HEK293T (cell line): ENCODE measurements around the gene CYP2W1.

Experiments used
- CTCF ChIA-PET: fragments of 350-600 bp; formaldehyde crosslinking; extraction: SDS; loops from one replicate; lab custom pipeline; 2021; ENCODE audit warnings: antibody characterized with exemption, inconsistent platforms; lab: Yijun Ruan, JAX
- POLR2A ChIA-PET: fragments of 350-600 bp; formaldehyde crosslinking; extraction: SDS; loops from one replicate; lab custom pipeline; 2020; ENCODE audit warnings: antibody characterized with exemption, inconsistent platforms; lab: Yijun Ruan, JAX
- DNase-seq: peaks from one replicate; pipeline ENCODE4 v3.0.0; 2012; ENCODE audit warnings: mixed read lengths; ENCODE audit errors: extremely low spot score
- ARNT ChIP-seq: fragments of 450-650 bp; IDR thresholded peaks from 2 replicates; pipeline ENCODE4 v1.6.1; 2017; ENCODE audit warnings: mild to moderate bottlenecking
- BHLHE40 ChIP-seq: fragments of 450-650 bp; IDR thresholded peaks from 2 replicates; pipeline ENCODE4 v1.6.1; 2016; ENCODE audit warnings: mild to moderate bottlenecking, moderate library complexity, borderline replicate concordance
- CTBP1 ChIP-seq: fragments of 450-650 bp; IDR thresholded peaks from 2 replicates; pipeline ENCODE4 v1.6.1; 2016; ENCODE audit warnings: borderline replicate concordance
- ELF4 ChIP-seq: fragments of 450-650 bp; IDR thresholded peaks from 2 replicates; pipeline ENCODE4 v1.6.1; 2017; ENCODE audit warnings: antibody characterized with exemption
- FOXA1 ChIP-seq: fragments of 450-650 bp; IDR thresholded peaks from 2 replicates; pipeline ENCODE4 v1.6.1; 2016; ENCODE audit warnings: mild to moderate bottlenecking
- FOXK2 ChIP-seq: fragments of 450-650 bp; IDR thresholded peaks from 2 replicates; pipeline ENCODE4 v1.6.1; 2016; ENCODE audit warnings: mild to moderate bottlenecking
- FOXM1 ChIP-seq: fragments of 450-650 bp; IDR thresholded peaks from 2 replicates; pipeline ENCODE4 v1.6.1; 2017; ENCODE audit warnings: mild to moderate bottlenecking, borderline replicate concordance
- HDGF ChIP-seq: fragments of 450-650 bp; IDR thresholded peaks from 2 replicates; pipeline ENCODE4 v1.6.1; 2017; ENCODE audit warnings: antibody characterized with exemption, borderline replicate concordance
- L3MBTL2 ChIP-seq: fragments of 450-650 bp; conservative IDR thresholded peaks from 2 replicates; pipeline ENCODE4 v1.6.1; 2016; ENCODE audit warnings: mild to moderate bottlenecking
- LEF1 ChIP-seq: fragments of 450-650 bp; IDR thresholded peaks from 2 replicates; pipeline ENCODE4 v1.6.1; 2017; ENCODE audit warnings: mild to moderate bottlenecking, borderline replicate concordance
- NFRKB ChIP-seq: fragments of 450-650 bp; IDR thresholded peaks from 2 replicates; pipeline ENCODE4 v1.6.1; 2016; ENCODE audit warnings: mild to moderate bottlenecking, moderate library complexity
- PKNOX1 ChIP-seq: fragments of 450-650 bp; IDR thresholded peaks from 2 replicates; pipeline ENCODE4 v1.6.1; 2016
- SP1 ChIP-seq: fragments of 450-650 bp; IDR thresholded peaks from 2 replicates; pipeline ENCODE4 v1.6.1; 2017
- SUZ12 ChIP-seq: fragments of 450-650 bp; IDR thresholded peaks from 2 replicates; pipeline ENCODE4 v1.6.1; 2016; ENCODE audit warnings: mild to moderate bottlenecking
- TARDBP ChIP-seq: fragments of 450-650 bp; IDR thresholded peaks from 2 replicates; pipeline ENCODE4 v1.6.1; 2016
- ZNF384 ChIP-seq: fragments of 450-650 bp; IDR thresholded peaks from 2 replicates; pipeline ENCODE4 v1.6.1; 2016

CYP2W1 gene

GRCh38 chr7:967361-968082 lies 15.5 kb upstream of the CYP2W1 start:
- no peak for DNase-seq
- TF ChIP-seq ARNT, result no peak
- no peak for TF ChIP-seq ELF4
- POLR2A ChIA-PET, result no interaction called here
- CTCF ChIA-PET, result interaction anchor here (0.7 kb wide), 1 partner anchor 11 kb away, joined by 4 read pairs; no protein-coding TSS in a partner anchor

- ChIA-PET CTCF (no interaction called here), POLR2A (no interaction called here)
- TF ChIP-seq ARNT (no peak), L3MBTL2 (no peak), FOXA1 (no peak), LEF1 (no peak), ZNF384 (no peak), TARDBP (no peak)
- DNase-seq, result no peak
Observed at GRCh38 chr7:968205-969105, 14.5 kb upstream of the CYP2W1 start.

GRCh38 chr7:969403-969802 lies 13.6 kb upstream of the CYP2W1 start:
- no peak for TF ChIP-seq ZNF384
- TF ChIP-seq FOXA1, result no peak
- no peak for TF ChIP-seq L3MBTL2
- no peak for TF ChIP-seq BHLHE40
- no peak for TF ChIP-seq TARDBP
- no peak for TF ChIP-seq NFRKB
- TF ChIP-seq FOXK2, result no peak
- TF ChIP-seq ELF4, result no peak
- TF ChIP-seq CTBP1, result no peak
- DNase-seq, result no peak
- ChIA-PET POLR2A (no interaction called here), CTCF (no interaction called here)

GRCh38 chr7:970744-971143 lies 12.2 kb upstream of the CYP2W1 start:
- DNase-seq, result no peak
- CTCF ChIA-PET, result interaction anchor here (0.7 kb wide), 1 partner anchor 23 kb away, joined by 3 read pairs; no protein-coding TSS in a partner anchor
- POLR2A ChIA-PET, result no interaction called here
- TF ChIP-seq SP1, result no peak
- TF ChIP-seq FOXK2, result no peak
- TF ChIP-seq LEF1, result no peak
- no peak for TF ChIP-seq SUZ12
- TF ChIP-seq CTBP1, result no peak
- no peak for TF ChIP-seq FOXM1
- TF ChIP-seq TARDBP, result no peak
- TF ChIP-seq PKNOX1, result no peak
- no peak for TF ChIP-seq FOXA1
- no peak for TF ChIP-seq NFRKB
- TF ChIP-seq HDGF, result no peak
- no peak for TF ChIP-seq L3MBTL2
- TF ChIP-seq ARNT, result no peak

GRCh38 chr7:972110-972509 lies 10.9 kb upstream of the CYP2W1 start:
- DNase-seq, result no peak
- no peak for TF ChIP-seq ZNF384
- no peak for TF ChIP-seq LEF1
- no peak for TF ChIP-seq FOXK2
- TF ChIP-seq BHLHE40, result no peak
- TF ChIP-seq FOXA1, result no peak
- no peak for TF ChIP-seq PKNOX1
- TF ChIP-seq SP1, result no peak
- ChIA-PET POLR2A (no interaction called here), CTCF (interaction anchor here (0.6 kb wide), 1 partner anchor 263 kb away, joined by 4 read pairs; no protein-coding TSS in a partner anchor)

- no peak for DNase-seq
- ChIA-PET CTCF (interaction anchor here (0.6 kb wide), 1 partner anchor 262 kb away, joined by 4 read pairs; no protein-coding TSS in a partner anchor), POLR2A (no interaction called here)
- TF ChIP-seq L3MBTL2 (no peak), HDGF (no peak), ARNT (no peak), ELF4 (no peak), SUZ12 (no peak), TARDBP (no peak), CTBP1 (no peak), SP1 (no peak), FOXA1 (no peak), NFRKB (no peak), LEF1 (no peak), PKNOX1 (no peak), FOXM1 (no peak), BHLHE40 (no peak), FOXK2 (no peak), ZNF384 (no peak)
Observed at GRCh38 chr7:972676-973309, 10.2 kb upstream of the CYP2W1 start.
